Progenitor cell of endocrine pancreas (in vitro differentiated cells): Measurements from ENCODE around the gene DDX54. TPM values are rescaled to one million over a fixed set of nuclear protein-coding genes. Genes with fewer than 3 reads are reported as not detected.

Experiments
- DNase-seq: peaks from one replicate; pipeline ENCODE4 v3.0.0; 2021; ENCODE audit warnings: low spot score; ENCODE audit not compliant: unreplicated experiment
- H3K27ac Mint-ChIP-seq: 2 replicates; pipeline ENCODE4 v1.8.0; 2021; ENCODE audit warnings: mild to moderate bottlenecking, moderate library complexity, mixed read lengths
- H3K27me3 Mint-ChIP-seq: 2 replicates; pipeline ENCODE4 v1.8.0; 2021; ENCODE audit warnings: mixed read lengths
- H3K36me3 Mint-ChIP-seq: 2 replicates; pipeline ENCODE4 v1.8.0; 2022; ENCODE audit warnings: mixed read lengths; ENCODE audit not compliant: insufficient read depth
- H3K4me1 Mint-ChIP-seq: 2 replicates; pipeline ENCODE4 v1.8.0; 2021; ENCODE audit warnings: low read depth, mixed read lengths
- H3K4me3 Mint-ChIP-seq: 2 replicates; pipeline ENCODE4 v1.8.0; 2021; ENCODE audit warnings: low read depth, mild to moderate bottlenecking, moderate library complexity, mixed read lengths
- H3K9me3 Mint-ChIP-seq: 2 replicates; pipeline ENCODE4 v1.8.0; 2021; ENCODE audit warnings: low read depth, mixed read lengths
- total RNA-seq: library from RNA; stranded (reverse); gene quantifications from 2 replicates; pipeline ENCODE4 v1.2.1, GENCODE V29; 2021
- TF ChIP-seq, protein P1 (sequence below): fragments of 200-600 bp; sonication (generic); IDR thresholded peaks from one replicate; pipeline ENCODE4 v1.5.0; 2021; ENCODE audit warnings: antibody characterized with exemption, mild to moderate bottlenecking; ENCODE audit not compliant: unreplicated experiment

Gene DDX54
- total RNA-seq, 1 donor from 2014 or later = 61.5 TPM

DNA sequence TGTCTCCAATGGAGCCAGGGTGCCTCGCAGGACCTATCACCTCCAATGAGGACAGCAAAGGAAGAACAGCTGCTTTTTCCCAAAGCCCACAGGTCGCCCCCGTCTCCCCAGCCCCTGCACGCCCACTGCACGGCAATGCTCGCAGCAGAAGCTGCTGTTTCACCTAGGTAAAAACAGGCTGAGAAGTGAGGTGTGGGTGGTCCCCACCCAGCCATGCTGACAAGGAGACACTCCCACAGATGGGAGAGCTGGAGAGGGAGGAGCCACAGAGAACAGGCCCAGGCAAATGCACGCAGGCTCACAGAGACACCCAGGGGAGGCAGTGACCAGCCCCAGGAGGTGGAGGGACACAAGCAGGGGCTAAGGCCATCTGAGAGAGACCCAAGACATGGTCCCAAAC, 25.3 kb downstream of the DDX54 start:
- Mint-ChIP-seq H3K27ac (no peak overlapping the region), H3K27me3 (peaks cover 22% of the 10 kb centered on the region), H3K4me1 (no peaks in the 10 kb centered on the region), H3K36me3 (peaks cover 18% of the 10 kb centered on the region), H3K4me3 (no peak overlapping the region), H3K9me3 (no peaks in the 10 kb centered on the region)
- no peak for DNase-seq
- TF ChIP-seq, protein P1, sequence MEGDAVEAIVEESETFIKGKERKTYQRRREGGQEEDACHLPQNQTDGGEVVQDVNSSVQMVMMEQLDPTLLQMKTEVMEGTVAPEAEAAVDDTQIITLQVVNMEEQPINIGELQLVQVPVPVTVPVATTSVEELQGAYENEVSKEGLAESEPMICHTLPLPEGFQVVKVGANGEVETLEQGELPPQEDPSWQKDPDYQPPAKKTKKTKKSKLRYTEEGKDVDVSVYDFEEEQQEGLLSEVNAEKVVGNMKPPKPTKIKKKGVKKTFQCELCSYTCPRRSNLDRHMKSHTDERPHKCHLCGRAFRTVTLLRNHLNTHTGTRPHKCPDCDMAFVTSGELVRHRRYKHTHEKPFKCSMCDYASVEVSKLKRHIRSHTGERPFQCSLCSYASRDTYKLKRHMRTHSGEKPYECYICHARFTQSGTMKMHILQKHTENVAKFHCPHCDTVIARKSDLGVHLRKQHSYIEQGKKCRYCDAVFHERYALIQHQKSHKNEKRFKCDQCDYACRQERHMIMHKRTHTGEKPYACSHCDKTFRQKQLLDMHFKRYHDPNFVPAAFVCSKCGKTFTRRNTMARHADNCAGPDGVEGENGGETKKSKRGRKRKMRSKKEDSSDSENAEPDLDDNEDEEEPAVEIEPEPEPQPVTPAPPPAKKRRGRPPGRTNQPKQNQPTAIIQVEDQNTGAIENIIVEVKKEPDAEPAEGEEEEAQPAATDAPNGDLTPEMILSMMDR = no peak

DNA sequence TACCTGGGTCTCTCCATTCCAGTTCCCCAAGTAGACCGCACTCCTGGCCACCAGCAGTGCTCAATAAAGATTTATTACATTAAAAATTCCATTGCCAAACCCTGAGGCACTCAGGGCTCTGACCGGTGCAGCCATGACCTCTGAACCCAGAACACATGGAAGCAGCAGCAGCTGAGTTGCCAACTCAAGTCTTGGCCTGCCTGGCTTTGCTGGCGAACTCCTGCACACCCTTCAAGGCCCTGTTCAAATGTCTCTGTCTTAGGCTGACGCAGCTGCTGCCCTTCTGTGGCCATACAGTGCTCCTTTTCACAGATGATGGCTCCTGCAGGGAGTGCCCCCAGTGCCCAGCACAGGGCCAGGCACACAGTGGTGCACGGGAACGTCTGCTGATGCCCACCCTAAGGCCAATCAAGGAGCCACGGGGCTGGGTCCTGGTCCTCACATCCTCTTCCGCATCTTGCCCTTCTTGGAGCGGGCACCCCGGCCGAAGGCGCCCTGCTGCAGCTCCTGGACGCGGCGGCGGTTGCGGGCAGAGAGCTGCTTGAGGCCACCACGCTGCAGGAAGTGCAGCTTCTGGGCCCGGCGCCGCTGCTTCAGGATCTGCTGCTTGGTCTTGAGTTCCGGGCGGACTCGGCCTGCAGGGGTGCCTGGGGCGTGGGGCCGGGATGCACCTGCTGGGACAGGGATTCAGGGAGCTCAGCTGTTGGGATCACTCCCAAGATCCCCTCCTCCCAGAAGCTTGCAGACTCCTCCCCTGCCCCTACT, 26.7 kb downstream of the DDX54 start:
- Mint-ChIP-seq H3K4me3 (no peak overlapping the region), H3K27ac (no peak overlapping the region), H3K9me3 (no peaks in the 10 kb centered on the region), H3K27me3 (peaks cover 28% of the 10 kb centered on the region), H3K36me3 (peaks cover 18% of the 10 kb centered on the region), H3K4me1 (no peaks in the 10 kb centered on the region)
- TF ChIP-seq, protein P1 = no peak
- no peak for DNase-seq

- no peak overlapping the region for H3K27ac Mint-ChIP-seq
These were observed 27.9 kb downstream of the DDX54 start for GRCh38 chr12:113157218-113157859.

DNA sequence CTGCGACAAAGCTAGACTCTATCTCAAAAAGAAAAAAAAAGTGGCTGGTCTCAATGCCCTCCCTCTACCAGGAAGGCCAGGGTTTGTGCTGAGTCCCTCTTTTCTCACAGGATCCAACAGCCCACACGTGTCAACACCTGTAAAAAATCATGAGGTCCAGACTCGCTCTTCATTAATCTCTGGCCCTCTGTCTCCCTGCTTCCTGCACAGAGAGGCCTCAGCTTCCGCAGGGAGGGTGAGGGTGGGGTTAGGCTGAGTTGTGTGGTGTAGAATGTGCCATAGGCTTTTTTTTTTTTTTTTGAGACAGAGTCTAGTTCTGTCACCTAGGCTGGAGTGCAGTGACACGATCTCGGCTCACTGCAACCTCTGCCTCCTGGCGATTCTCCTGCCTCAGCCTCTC, 29.6 kb downstream of the DDX54 start:
- Mint-ChIP-seq H3K4me3 (no peak overlapping the region), H3K27me3 (peaks cover 49% of the 10 kb centered on the region), H3K36me3 (peaks cover 11% of the 10 kb centered on the region), H3K27ac (no peak overlapping the region), H3K9me3 (no peaks in the 10 kb centered on the region), H3K4me1 (peaks cover 3% of the 10 kb centered on the region)
- no peak for DNase-seq
- TF ChIP-seq, protein P1 = no peak

More at GRCh38 chr12:113157218-113157859, 27.9 kb downstream of the DDX54 start:
- peaks cover under 1% of the 10 kb centered on the region for H3K4me1 Mint-ChIP-seq
- peaks cover 17% of the 10 kb centered on the region for H3K36me3 Mint-ChIP-seq
- TF ChIP-seq, protein P1 = no peak
- H3K27me3 Mint-ChIP-seq = peaks cover 41% of the 10 kb centered on the region
- H3K9me3 Mint-ChIP-seq = no peaks in the 10 kb centered on the region
- H3K4me3 Mint-ChIP-seq = no peak overlapping the region
- no peak for DNase-seq

GRCh38 chr12:113155060-113155459, 30.2 kb downstream of the DDX54 start:
- Mint-ChIP-seq H3K27ac (no peak overlapping the region), H3K4me3 (no peak overlapping the region), H3K27me3 (peaks cover 53% of the 10 kb centered on the region), H3K9me3 (no peaks in the 10 kb centered on the region), H3K4me1 (peaks cover 3% of the 10 kb centered on the region), H3K36me3 (peaks cover 8% of the 10 kb centered on the region)
- no peak for DNase-seq
- TF ChIP-seq, protein P1 = no peak
